NCI-H1930 (cell line): ENCODE data around the gene SSR4.

Source experiments
- DNase-seq, 2 experiments: peaks; one replicate each; lab custom pipeline; 2025; lab: John Stamatoyannopoulos, UW

The SSR4 gene

GRCh38 chrX:153781428-153782047, 12.9 kb upstream of the SSR4 start:
- no peak for DNase-seq

DNA sequence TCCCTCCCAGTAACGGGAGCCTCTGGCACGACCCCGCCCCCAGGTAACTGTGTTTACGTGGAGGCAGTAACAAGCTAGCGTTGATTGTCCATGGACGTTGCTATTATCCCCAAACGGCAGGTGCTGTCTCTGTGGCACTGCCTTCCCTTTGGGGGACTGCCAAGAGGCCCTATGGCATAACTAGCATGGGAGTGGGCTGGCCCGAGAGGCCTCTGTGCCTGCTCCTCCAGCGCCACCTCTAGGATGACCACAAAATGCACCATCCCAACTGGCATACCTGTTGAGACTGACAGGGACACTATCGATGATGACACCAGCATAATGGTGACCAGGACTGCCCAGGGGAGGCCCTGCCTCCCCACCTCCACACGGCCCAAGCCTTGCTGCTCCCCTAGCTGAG, 12.2 kb upstream of the SSR4 start:
- peak; percentile 16 to 24 for DNase-seq

GRCh38 chrX:153782871-153783270, 11.6 kb upstream of the SSR4 start:
- no peak for DNase-seq

DNA sequence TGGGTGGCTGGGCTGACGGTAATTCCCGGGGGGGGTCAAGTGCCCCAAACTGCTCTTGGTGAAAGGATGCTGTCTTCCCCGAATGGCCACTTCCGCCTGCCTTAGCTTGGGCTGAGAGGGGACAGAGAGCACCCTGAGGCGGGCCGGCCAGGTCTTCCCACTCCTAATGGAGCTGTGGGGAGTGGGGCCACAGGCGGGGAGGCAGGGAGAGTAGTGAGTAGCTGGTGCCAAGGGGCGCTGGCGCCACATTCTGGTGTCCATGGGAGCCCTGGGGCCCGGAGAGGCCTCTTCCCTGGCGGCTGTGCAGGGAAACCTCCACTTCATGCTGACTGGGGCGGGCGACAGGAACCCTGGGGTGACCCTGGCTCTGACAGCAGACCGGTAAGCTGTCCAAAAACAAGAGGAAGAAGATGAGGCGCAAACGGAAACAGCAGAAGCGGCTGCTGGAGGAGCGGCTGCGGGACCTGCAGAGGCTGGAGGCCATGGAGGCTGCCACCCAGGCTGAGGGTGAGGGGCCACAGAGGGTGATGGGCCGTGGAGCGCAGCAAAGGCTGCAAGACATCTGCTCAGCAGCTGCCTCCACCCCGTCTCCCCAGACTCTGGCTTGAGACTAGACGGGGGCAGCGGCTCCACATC, 11.0 kb upstream of the SSR4 start:
- no peak for DNase-seq

- no peak for DNase-seq
These were observed 10.0 kb upstream of the SSR4 start for GRCh38 chrX:153784325-153784967.

DNA sequence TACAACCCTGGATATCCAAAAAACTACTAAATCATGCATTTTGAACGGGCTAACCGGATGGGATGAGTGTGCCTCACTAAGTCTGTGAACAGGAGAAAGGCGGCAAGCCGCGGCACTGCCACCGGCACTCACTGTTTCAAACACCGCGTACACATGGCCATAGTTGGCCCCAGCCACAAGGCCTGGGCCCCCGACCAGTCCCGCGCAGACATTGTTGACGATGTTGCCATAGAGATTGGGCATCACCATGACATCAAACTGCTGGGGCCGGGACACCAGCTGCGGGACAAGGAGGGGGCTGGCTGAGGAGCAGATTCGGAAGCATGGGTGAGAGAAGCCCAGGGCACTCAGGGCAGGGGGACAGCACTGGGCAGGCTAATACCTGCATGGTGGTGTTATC, 7.8 kb upstream of the SSR4 start:
- DNase-seq = no peak

GRCh38 chrX:153789654-153790053, 4.8 kb upstream of the SSR4 start:
- no peak for DNase-seq

GRCh38 chrX:153791104-153791852, 3.2 kb upstream of the SSR4 start:
- DNase-seq = no peak

- DNase-seq = no peak
These were observed 2.1 kb upstream of the SSR4 start for GRCh38 chrX:153792368-153792767.

DNA sequence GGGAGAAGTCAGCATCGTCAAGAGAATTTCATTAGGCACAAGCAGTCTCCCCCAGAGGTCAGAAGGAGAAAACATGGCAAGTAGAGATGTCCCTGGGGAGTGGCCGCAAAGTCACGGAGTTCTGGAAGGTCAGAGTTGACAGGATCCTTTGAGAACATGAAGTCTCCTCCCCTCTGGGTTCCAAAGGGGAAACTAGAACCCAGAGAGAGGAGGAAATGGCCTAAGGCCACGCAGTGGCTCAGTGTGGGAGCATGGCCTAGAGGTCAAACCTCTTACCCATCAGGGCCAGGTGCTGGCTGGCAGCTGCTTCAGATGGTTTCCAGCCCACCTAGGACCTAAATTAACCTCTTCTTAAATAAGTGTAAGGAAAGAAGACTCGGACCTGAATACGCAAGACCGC, 1.2 kb upstream of the SSR4 start:
- DNase-seq = no peak

- DNase-seq = no peak
These were observed 689 bp downstream of the SSR4 start for GRCh38 chrX:153794897-153795816.

GRCh38 chrX:153797415-153798015, 3.0 kb downstream of the SSR4 start:
- no peak for DNase-seq

- DNase-seq = no peak
These were observed 4.9 kb downstream of the SSR4 start for GRCh38 chrX:153799326-153799725.

DNA sequence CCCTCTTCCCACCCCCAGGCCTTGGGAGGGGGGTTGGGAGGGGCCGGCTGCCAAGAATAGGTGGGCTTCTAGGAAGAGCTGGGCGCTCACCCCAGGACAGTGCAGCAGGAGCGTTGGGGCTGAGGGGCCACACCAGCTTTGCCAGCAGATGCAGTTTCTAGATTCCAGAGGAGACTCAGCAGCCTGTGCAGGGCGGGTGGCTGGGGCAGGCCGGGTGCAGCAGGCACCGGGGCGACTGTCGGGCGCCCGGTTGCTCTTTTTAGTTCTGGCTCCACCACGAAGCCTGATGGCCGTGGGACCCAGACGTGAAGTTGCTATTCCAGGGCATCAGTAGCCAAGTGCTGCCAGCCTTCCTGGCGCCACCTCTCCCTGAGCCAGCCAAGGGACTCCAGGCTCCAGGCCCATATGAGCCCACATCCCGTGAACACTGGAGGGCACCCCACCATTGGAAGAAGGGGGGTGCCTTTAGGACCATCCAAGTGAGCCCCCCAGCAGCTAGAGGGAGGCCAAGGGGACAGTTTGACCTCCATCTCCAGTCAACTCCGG, 5.8 kb downstream of the SSR4 start:
- DNase-seq = no peak

GRCh38 chrX:153800746-153801145, 6.3 kb downstream of the SSR4 start:
- no peak for DNase-seq

DNA sequence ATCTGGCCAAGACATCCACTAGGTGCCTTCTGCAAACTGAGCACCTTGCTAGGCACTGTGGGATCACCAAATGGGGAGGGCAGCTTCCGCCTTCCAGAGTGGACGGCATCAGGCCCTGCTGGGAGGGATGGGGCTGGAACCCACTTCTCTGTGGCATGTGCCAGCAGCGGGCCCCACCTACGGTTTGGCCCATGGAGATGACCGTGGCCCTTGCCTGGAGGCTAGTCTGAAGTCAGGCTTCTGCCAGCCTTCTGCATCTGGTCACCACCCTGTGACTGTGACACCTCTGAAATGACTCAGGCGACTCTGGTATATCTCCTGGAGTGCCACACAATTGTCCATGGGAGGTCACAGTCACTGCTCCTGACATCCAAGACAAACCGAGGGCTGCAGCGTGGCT, 7.2 kb downstream of the SSR4 start:
- no peak for DNase-seq

GRCh38 chrX:153802513-153803045, 8.1 kb downstream of the SSR4 start:
- DNase-seq = no peak

DNA sequence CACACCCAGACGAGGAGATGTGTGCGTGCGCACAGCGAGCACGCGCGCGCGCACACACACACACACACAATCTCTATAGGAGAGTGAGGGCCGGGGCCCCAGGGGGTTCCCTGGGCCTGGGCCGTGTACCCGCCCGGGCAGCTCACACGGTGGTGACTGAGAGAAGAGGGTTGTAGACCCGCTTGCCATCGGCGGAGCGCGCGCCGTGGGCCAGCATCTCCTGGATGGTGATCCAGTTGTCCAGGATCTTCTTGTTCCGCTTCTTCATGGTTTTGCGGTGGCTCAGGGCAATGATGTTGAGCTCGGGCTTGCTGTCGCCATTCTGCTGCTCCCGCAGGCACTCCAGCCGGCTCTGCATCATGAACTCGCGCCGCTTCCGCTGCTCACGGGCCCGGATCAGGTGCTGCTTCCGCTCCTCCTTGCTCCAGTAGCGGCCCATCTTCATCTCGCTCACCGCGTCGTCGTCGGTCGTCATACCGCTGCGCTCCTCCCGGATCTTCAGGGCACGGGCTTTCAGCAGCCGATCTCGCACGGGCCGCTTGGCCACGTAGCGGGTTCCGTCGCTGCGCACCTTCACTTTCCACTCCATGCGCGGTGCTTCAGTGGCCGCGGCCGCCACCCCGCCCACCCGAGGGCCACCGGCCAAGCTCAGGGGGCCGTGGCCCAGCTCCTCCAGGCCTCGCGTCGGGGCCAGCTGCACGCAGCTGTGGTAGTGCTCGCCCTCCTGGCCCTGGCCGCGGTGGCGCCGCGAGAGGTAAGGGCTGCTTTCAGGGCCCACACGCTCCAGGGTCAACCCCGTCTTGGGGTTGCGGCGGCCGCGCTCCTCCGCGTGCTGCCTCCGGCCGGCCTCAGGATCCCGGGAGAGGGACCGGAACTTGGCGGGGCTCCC, 9.0 kb downstream of the SSR4 start:
- DNase-seq = no peak

DNA sequence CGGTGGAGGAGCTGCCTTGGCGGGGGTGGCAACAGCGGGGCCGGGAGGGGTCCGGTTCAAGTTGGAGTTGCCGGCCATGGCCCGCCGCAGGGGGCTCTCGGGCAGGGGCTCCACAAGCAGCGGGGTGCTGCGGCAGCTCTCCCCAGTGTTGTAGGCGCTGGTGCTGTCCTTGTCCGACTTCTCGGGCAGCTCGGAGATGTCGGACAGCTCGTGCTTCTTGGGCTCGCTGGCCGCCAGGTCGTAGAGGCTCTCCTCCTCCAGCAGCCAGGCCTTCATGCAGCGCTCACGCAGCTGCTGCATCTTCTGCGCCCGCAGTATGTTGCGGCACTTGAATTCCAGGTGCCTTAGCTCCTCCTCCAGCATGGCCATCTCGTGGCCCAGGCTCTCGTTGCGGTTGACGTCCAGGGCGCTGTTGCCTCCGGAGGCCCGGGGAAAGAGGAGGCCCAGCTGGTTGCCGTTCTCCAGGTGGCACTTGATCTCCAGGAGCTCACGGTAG, 9.7 kb downstream of the SSR4 start:
- DNase-seq = no peak

DNA sequence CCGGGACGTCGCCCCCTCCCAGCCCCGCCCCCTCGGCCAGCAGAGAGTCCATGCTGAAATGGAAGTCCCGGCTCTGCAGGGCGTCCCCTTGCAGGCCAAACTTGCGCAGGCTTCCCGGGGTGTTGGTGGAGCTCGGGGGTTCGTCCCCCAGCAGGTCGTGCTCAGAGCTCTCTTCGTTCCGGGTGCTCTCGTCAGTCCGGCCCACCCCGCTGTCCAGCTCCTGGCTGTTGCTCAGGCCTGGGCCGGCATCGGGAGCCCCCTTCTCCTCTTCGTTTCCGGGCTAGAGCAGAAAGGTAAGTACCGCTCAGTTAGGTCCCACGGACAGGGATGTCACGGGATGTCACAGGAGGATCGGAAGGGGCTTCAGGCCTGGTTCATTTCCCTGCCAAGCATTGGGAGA, 10.2 kb downstream of the SSR4 start:
- DNase-seq = no peak
